Activated CD8-positive, alpha-beta memory T cell treated with anti-CD3 and anti-CD28 coated beads for 4 hours (primary cell): ENCODE data around the gene LRRN2.
"Not testable (repeated sequence)": the region's sequence is repeated elsewhere in the genome, so short reads cannot be mapped to it uniquely, and the experiment has no call there.

ENCODE experiments used
- DNase-seq, 2 donors: peaks; one replicate each; pipeline ENCODE4 v3.0.0-alpha.2; 2020; ENCODE audit warnings: low read depth in 2 of 2

Gene LRRN2

DNA sequence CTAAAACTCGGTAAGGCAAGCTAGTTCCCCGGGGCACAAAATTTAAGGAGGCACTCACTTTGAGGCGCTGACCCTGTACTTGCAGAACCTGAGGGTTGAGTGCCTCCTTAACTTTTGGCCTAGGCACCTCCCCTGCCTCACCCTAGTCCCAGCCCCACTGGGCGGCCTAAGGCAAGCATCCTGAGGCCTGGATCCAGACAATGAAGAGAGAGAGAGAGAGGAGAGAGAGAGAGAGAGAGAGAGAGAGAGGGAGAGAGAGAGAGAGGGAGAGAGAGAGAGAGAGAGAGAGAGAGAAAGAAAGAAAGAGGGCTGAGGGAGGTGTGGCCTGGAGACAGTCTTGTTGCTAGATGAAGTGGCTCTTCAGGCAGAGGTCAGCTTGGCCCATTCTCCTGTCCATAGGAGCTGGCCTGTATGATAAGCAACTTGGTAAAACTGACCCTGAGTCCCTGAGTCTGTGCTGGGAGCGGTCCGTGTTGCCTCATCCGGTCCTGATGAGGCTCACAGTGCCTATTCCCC, 7.4 kb upstream of the LRRN2 start:
- no peak for DNase-seq

DNA sequence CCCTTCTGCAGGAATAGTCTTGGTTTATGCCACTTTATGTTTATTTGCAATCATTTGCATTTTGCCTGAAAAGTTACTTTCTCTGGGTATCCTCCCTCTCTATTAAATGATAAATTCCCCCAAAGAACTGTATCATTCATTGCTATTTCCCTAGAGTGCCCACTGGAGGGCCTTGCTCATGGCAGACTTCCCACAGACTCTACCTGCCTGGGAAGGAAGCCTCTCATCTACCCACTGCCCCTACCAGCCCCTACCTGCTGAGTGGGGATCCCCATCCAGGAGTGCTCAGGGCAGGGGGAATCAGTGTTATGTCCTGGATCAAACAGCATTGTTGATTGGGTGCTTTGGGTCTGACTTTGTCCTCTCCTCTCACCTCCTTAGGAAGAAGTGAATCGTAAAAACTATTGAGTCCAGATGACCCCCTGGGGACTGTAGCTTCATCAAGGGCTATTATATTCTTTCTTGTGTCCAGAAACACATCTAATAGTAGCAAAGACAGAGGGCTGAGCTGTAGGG, 6.8 kb upstream of the LRRN2 start:
- no peak for DNase-seq

DNA sequence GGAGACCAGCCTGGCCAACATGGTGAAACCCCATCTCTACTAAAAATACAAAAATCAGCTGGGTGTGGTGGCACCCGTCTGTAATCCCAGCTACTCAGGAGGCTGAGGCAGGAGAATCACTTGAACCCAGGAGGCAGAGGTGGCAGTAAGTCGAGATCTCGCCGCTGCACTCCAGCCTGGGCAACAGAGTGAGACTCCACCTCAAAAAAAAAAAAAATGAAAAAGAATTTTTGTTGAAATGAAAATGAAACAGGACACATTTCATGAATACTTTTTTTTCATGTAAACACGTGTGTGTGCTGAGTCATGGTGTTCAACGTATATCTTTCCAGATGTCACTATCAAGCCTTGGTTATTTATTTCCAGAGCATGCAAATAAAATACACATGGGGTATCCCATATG, 5.8 kb upstream of the LRRN2 start:
- DNase-seq = not testable (repeated sequence)

DNA sequence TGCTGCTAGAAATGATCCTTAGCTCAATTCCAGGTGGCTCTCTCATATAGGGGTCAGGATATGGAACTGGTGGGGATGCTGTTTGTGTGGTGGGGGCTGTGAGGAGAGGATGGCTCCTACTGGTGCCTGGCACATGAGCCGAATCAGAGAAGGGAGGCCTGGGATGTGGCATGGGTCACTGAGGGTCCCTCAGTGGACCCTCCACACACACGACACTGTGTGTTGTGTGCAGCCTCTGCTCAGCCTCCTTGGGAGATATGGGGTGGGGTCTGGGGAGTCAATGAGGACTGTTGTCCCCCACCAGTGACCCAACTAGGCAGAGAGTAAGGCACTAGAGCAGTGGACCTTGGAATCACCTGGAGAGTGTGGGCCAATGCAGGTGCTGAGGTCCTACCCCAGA, 3.2 kb upstream of the LRRN2 start:
- no peak for DNase-seq

DNA sequence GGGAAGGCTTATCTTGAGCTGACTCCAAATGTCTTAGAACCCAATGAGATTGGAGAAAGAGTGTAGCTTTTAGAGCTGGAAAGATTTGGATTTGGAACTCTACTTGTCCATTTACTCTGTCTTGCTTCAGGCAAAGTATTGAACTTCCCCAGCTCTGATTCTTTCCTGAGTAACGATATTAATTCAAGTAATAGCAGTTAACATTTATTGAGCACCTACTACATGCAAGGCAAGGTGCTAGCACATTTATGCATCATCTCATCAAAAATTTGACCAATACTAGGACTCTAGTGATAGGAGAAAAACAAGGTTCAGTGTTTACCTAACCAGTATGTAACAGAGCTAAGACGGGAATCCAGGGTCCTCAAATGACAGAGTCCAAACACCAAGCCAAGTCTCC, 2.5 kb upstream of the LRRN2 start:
- no peak for DNase-seq

DNA sequence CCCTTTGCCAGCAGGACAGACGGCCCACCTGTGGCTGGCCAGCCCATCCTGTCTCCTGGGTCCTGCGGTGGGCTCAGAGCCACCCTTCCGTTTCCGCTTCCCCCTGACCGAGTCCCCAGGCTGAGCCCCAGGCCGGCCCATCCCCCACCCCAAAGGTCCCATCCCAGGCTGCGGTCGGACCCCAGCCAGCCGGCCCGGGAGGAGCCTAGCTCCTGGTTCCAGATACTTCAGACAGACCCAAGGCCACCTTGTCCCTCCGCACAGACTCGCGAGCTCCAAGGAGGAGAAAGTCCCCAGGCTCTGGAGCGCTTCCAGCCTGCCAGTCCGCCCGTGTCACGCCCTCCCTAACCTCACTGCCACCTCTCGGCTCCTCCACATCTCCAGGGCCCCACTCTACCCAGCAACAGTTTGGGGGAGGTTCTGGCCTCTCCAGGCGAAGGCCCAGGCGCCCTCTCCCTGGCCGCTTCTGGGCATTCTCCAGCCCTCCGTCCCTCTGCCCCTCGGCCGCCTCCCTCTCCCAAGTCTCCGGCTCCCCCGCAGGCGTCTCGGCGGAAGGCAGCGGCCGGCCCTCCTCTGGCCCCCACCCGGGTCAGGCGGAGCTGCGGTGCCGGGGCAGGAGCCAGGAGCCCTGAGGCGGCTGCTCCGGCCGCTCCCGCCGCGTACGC, 835 bp downstream of the LRRN2 start:
- DNase-seq = no peak

DNA sequence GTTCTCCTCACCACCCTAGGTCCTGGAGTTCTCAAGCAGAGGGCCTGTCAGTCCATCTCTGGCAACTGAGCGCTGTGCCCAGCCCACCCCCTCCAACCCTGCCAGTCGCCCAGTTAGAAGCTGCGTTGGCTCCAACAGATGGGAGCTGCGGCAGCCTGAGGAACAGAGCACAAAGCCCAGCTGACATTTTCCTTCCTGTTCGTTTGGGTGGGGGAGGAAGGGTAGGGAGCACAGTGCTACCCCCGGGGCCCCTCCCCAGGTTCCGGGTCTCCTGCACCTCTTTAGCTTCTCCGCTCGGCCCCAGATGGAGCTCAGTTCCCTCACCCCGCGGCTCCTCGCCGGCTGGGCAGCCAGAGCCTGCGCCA, 1.4 kb downstream of the LRRN2 start:
- no peak for DNase-seq

DNA sequence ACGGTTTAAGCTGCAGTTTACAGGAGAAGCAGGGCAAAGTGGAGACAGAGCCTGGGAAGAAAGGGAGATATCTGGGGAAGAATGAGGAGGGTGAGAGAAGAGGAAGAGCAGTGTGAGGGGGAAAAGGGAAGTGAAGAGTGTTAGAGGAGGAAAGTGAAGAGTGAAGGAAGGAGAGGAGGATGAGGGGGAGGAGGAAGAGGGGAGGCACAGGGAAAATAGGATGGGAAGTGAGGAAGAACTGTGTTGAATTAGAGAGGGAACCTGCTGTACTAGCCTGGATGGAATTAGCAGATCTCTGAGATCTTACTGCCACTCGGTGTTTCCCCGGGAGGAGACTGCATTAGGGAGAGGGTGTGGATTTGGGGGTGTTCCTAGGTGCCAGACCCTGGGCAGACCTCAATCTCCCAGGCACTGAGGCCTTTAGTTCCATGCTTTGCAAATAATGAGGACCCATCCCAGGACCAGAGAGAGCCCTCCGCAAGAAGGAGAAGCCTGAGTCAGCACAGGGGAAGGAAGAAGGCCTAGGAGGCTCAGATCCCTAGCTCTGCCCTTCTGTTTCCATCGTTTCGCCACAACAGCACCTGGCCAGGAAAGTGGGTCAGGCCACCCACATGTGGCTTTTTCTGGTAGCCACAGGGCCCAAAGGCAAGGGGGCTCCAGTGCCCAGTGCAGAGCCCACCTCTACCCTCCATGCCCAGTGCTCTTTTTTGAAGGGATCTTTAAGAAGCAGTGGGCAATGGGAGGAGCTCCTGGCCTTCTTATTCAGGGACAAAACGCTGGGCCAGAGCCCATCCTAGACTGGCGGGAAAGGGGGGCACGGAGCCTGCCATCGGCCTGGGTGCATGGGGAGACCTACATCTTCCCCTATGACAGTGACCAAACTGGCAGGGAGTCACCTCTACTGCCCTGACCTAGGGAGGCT, 2.0 kb downstream of the LRRN2 start:
- DNase-seq = no peak

DNA sequence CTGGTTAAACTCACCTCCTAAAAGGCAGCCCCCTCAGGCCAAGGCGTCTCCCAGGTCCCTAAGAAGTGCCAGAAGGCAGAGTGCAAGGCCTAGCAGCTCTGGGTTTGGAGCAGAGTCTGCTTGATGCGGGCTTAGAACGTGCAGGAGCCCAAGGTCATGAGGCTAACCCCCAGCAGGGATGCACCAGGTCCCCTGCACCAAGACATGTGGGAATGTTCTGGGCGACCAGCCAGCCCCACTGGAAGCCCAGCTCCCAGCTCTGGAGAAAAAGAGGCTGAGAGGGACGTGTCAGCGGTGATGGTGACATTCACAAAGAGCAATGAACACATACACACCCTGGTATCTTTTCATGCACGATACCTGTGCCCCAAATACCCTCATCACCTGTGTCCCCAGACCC, 5.1 kb downstream of the LRRN2 start:
- no peak for DNase-seq

DNA sequence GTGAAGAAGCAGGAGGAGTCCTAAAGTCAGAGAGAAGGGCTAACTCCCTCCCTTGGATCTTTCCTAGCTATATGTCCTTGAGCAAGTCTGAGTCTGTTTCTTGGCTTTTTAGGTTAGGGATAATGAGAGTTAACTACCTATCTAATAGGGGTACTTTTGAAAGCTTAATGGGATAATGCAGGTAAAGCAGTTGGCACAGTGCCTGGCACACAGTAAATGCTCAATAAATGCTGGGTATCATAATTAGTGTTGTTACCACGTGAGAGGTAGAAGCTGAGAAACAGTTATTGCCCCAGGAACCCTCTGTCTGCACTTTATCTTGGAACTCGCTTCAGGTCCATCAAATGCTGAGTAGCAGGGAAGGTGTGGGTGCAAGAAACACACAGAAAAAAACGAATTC, 5.5 kb downstream of the LRRN2 start:
- DNase-seq = no peak

DNA sequence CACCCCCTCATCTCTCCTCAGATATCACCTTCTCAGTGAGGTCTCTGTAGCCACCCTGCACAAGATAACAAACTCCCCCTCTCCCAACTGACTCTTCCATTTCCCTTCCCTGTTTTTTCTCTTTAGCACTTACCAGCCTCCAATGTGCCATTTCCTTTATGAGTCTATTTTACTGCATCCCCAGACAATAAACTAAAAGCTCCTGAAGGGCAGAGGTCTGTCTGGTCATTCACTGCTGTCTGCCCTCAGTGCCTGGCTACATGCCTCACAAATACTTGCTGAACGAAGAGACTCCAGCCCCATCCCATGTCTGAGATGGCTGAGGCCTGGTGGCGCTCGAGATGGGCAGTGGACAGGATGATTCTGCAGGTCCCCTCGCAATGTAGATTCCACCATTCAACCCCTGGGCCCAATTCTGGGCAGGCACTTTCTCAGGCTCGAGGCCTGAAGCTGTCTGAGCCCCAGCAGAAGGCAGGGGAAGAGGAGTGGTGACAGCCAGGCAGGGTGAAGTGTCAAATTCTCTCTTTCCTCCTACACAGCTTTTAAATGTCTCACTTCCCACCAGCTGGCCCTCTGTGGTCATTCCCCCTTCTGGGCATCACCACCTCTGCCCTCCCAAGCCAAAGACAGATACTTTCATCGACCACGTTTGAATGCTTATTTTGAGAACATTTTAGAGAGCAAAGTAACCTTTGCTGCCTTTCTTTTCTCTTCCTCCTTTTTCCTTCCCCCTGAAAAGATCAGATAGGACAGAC, 6.6 kb downstream of the LRRN2 start:
- no peak for DNase-seq

DNA sequence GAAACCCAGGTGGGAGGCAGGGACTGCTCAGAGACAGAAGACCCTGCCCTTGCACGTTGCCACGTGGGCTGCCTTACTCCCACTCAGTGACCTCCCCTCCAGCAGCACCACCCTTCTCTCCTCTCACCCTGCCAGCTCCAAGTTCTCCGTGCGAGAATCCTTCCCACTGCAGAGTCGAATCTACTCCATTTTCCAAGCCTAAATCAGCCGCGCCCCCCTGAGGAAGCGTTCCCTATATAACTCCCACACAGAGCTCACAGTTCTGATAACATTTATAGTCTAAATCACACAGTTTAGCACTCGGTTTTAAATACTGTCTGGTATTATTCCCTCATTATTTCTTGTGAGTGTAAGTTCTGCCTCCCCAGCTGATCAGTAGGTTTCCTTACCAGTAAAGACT, 7.7 kb downstream of the LRRN2 start:
- DNase-seq = no peak

DNA sequence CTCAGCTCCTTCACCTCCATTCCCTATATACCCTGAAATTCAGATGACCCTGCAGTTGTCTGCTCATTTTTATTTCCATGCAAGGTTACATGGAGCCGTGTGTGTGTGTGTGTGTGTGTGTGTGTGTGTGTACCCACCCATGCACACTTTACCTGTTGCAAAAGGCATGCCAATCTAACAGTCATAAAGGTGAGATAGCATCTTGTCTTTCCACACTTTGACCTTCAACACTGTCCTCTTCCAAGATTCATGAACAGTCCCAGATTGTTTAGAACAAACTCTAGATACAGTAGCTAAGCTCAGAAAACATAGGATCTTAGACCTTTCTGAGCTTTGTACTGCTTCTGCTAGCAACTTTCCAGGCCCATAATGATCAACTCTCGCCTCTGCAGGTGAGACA, 9.5 kb downstream of the LRRN2 start:
- no peak for DNase-seq

DNA sequence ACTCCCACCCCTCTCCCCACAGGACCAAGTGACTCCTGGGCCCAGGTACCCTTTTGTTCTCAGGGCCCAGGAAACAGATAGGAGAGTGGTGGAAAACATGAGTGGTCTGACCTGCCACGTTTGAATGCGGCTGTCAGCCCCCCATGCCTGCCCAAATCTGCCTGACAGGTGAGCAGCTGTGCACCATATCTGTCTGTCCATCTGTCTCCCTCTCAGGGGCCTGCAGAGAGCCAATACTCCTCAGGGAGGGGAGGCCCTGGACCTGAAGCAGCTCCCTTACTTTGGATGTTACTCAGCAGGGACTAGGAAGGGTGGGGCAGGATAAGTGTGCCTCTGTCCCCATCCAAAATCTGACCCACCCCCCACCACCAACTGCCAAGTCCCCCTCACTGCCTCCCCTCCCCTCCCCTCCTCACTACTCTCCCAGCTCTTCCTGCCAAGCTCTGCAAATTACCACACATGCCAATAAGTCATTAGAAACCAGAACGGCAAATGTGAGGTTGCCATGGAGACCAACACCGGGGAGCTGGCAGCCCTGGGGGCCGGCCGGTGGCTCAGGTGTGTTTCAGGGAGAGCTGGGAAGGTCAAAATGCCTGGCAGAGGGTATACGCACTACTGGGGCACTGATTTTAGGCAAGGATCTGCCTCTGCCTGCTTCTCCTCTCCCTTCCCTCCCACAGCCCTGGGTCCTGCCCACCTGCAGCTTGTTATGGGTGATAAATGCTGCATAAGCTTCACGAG, 11.5 kb downstream of the LRRN2 start:
- DNase-seq = no peak

DNA sequence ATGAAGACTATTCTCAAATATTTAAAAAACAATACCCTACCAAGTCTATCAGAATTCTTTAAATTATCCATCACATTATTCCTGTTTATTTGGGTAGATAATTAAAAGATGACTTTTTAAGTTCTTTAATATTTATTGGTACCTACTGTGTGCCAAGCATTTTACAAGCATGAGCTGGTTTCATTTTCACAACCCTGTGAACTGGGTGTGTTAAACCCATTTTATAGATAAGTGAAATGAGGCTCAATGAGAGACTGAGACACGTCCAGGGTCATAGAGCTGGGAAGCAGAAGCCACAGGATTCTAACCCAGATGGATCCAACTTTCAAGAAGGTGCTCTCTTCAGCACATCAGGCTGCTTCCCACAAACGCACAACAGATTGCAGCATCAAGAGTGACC, 12.3 kb downstream of the LRRN2 start:
- no peak for DNase-seq

DNA sequence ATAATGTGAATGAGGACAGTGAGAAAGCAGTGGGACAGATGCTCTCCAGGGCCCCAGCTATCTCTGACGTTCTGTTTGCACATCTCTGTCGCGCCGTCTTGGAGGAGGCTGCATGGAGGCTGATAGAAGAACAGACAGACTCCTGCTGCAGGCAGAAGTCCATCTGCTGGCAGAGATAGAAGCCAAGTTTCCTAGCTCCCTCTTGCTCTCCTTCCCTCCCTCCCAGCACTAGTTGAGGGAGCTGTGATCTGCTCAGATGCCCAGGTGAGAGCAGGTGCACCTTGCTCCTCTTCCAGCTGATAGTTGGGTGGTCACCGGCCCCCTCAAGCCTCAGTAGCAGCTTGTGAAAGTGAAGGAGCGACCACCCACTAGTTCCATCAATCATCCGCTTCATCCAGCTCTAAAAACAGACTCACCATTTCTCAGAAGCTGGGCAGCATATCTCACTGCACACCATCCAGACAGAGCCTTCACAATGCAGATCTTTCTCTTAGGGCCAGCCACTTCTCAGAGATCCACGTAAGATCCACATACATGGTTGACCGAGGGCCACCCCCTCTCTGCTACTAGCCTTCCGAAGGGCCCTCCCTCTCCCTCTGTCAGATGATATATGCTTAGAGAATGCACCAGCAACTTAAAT, 12.9 kb downstream of the LRRN2 start:
- no peak for DNase-seq

DNA sequence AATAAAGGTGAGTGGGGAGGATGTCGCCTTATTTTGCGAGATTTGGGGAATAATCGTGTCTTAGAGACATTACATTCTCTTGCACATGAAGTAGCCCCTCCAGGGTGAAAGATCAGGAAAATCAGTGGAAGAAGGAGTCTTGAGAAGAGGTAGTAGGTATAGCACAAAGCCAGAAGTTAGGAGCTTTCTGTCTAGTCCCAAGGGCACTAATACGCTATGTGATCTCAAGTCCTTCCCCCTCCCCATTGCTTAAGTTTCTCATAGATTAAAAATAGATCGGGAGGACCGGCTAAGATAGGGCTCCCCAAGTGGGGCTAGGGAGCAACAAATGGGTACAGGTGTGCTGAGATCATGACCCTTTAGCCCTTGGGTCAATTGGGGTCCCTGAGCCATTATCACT, 13.5 kb downstream of the LRRN2 start:
- DNase-seq = no peak

DNA sequence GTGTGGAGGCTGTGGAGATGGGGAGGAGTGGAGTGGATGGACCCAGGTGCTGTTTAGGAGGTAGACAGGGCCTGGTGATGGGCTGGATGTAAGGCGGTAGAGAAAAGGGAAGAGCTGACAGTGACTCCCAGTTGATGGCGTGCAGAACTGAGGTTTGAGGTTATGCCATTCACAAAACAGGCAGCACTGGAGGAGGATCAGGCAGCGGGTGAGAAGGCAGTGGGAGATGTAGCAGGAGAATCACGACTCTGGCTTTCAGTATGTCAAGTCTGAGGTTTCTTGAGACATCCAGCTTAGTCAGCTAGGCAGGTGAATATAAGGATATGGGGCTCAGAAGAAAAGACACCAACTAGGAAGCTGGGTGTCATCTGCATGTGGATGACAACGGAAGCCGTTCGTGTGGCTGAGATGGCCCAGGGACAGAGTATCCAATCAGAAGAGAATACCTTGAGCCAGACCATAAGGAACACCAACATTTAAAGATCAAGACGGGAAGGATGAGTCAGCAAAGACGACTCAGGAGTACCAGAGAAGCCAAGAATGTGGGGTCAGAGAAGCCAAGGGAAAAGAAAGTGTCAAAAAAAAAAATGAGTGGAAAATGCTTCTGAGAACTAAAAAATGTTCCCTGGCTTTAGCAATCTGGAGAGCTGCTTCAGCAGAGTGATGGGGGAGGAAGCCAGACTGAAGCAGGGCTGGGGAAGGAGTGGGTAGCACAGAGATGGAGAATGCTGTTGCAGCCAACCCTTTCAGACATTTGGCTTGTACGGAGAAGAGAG, 15.2 kb downstream of the LRRN2 start:
- DNase-seq = no peak

DNA sequence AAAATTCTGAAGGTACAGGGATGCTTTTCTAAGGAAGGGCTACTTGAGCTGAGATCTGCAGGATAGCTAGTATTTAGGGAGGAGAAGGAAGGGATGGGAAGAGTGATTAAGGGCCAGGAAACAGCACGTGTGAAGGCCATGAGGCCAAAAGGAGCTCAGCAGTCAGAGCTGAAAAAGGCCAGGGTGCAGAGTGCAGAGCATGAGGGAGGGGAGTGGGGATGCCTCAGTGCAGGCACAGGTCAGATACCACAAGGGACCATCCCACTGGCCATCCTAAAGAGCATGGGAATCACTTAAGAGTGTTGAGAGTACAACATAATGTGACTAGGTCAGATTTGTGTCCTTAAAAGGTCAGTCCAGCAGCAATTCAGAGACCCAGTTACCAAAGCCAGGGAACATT, 16.0 kb downstream of the LRRN2 start:
- no peak for DNase-seq

DNA sequence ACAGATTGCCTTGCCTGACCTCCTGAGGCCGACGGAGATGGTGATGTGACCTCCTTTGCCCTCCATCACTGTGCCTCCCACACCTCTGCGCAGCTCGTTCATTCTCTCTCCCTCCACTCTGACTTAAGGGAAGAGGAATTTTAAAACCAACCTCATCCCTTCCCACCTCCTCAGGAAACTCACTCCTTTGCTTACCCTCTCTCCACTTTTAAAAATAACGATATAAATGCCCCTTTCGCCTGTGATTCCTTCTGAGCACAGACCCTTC, 21.2 kb downstream of the LRRN2 start:
- DNase-seq = no peak
